ENCODE measurements around the gene TNRC6B.

DNA sequence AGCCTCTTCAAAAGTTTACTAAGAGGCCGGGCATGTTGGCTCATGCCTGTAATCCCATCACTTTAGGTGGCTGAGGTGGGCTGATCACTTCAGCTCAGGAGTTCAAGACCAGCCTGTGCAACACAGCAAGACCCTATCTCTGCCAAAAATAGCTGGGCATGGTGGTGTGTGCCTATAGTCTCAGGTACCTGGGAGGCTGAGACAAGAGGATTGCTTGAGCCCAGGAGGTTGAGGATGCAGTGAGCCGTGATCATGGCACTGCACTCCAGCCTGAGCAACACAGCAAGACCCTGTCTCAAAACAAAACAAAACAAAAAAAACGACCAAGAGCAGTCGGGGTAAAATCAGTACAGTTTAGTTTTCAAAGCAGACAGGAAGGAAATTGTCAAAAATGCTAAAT, 163.9 kb downstream of the TNRC6B start:
- no peak for TF ChIP-seq POLR2A (IDR thresholded peaks at IDR 0.05; ENCODE audit: extremely low read depth, insufficient read length)
- TF ChIP-seq, protein P1, sequence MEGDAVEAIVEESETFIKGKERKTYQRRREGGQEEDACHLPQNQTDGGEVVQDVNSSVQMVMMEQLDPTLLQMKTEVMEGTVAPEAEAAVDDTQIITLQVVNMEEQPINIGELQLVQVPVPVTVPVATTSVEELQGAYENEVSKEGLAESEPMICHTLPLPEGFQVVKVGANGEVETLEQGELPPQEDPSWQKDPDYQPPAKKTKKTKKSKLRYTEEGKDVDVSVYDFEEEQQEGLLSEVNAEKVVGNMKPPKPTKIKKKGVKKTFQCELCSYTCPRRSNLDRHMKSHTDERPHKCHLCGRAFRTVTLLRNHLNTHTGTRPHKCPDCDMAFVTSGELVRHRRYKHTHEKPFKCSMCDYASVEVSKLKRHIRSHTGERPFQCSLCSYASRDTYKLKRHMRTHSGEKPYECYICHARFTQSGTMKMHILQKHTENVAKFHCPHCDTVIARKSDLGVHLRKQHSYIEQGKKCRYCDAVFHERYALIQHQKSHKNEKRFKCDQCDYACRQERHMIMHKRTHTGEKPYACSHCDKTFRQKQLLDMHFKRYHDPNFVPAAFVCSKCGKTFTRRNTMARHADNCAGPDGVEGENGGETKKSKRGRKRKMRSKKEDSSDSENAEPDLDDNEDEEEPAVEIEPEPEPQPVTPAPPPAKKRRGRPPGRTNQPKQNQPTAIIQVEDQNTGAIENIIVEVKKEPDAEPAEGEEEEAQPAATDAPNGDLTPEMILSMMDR (IDR thresholded peaks at IDR 0.05; ENCODE audit: low read depth, low read length), result no peak
- TF ChIP-seq, protein P2, sequence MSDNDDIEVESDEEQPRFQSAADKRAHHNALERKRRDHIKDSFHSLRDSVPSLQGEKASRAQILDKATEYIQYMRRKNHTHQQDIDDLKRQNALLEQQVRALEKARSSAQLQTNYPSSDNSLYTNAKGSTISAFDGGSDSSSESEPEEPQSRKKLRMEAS (IDR thresholded peaks at IDR 0.05; ENCODE audit: low read depth, low read length), result no peak
- no peak for TF ChIP-seq MYC (IDR thresholded peaks at IDR 0.05; ENCODE audit: low read depth, low read length)
